Heart left ventricle (tissue), 16 donors: ENCODE data around the gene FAM222A. TPM values are rescaled to one million over a fixed set of nuclear protein-coding genes. Genes with fewer than 3 reads are reported as not detected.

Source experiments
- ATAC-seq, 4 donors: fragments of 200-7000 bp; cut with Tn5 transposase; one replicate each; pipeline ENCODE4 v1.9.1; 2020 to 2022; ENCODE audit warnings: moderate library complexity in 4 of 4, mild to moderate bottlenecking in 3 of 4, moderate number of reproducible peaks in 1 of 4
- DNase-seq, 5 donors: peaks; one replicate each; pipeline ENCODE4 v3.0.0-alpha.2; 2020
- H3K27ac ChIP-seq, 12 donors: fragments of 200-600 bp; sonication (generic) in 4 of 12; one replicate each; pipeline versions ENCODE4 v1.5.0 to v1.8.0; 2016 to 2022; ENCODE audit warnings: mild to moderate bottlenecking in 2 of 12
- H3K27me3 ChIP-seq, 9 donors: fragments of 200-600 bp; sonication (generic) in 2 of 9; one replicate each; pipeline versions ENCODE4 v1.5.1 to v1.8.0; 2016 to 2022; ENCODE audit warnings: mild to moderate bottlenecking in 3 of 9
- H3K36me3 ChIP-seq, 9 donors: fragments of 200-600 bp; sonication (generic) in 2 of 9; one replicate each; pipeline versions ENCODE4 v1.5.0 to v1.8.0; 2018 to 2022; ENCODE audit warnings: mild to moderate bottlenecking in 2 of 9
- H3K4me1 ChIP-seq, 12 donors: fragments of 200-600 bp; sonication (generic) in 4 of 12; one replicate each; pipeline versions ENCODE4 v1.5.0 to v1.8.0; 2016 to 2022; ENCODE audit warnings: mild to moderate bottlenecking in 3 of 12
- H3K4me3 ChIP-seq, 12 donors: fragments of 200-600 bp; sonication (generic) in 4 of 12; one replicate each; pipeline versions ENCODE4 v1.5.0 to v1.8.0; 2017 to 2022; ENCODE audit warnings: mild to moderate bottlenecking in 9 of 12, moderate library complexity in 4 of 12
- H3K9me3 ChIP-seq, 12 donors: fragments of 200-600 bp; sonication (generic) in 4 of 12; one replicate each; pipeline versions ENCODE4 v1.5.0 to v1.8.0; 2016 to 2022; ENCODE audit warnings: mild to moderate bottlenecking in 1 of 12
- CTCF ChIP-seq, 12 donors: fragments of 200-600 bp; sonication (generic) in 4 of 12; IDR thresholded peaks; one replicate each; pipeline versions ENCODE4 v1.5.0 to v1.8.0; 2018 to 2022; ENCODE audit warnings: antibody characterized with exemption in 12 of 12, mild to moderate bottlenecking in 5 of 12
- POLR2A ChIP-seq, 2 donors: fragments of 450-650 bp; IDR thresholded peaks; one replicate each; pipeline ENCODE4 v1.6.1; 2017; ENCODE audit warnings: antibody characterized with exemption in 2 of 2, mild to moderate bottlenecking in 2 of 2, moderate library complexity in 2 of 2
- WGBS, 4 donors: extraction: QIAGEN DNeasy Blood & Tissue Kit in 2 of 4; methylation state at CpG; one replicate each; pipeline versions ENCODE4 v1.1.5 to v1.1.7; 2013 to 2018; 5-methylcytosine and 5-hydroxymethylcytosine counted together
- intact Hi-C, 10 donors: fragments of 100-400 bp; cut with DNase I; formaldehyde crosslinking; loops; one replicate each; pipeline versions ENCODE4 v1.11.1 to v1.14.2; 2022
- polyA plus RNA-seq, 2 donors: library from polyadenylated mRNA; stranded (reverse); fragments of 200-250 nt; gene quantifications; one replicate each; pipeline ENCODE4 v1.2.3, GENCODE V29; 2013
- total RNA-seq, 9 donors: library from RNA; depleted of rRNA in 2 of 9; stranded (reverse); fragments of >200 nt in 2 of 9; fragmentation: NEBNext Ultra II Directional in 3 of 9; extraction: Animal tissue kit (Norgen Biotek cat#: 25700) in 3 of 9; gene quantifications; one replicate each; pipeline versions ENCODE4 v1.1.0 to v1.2.4, GENCODE V29; 2016 to 2023
- donor health status: ischemic (EF 13 %, LVEDD 7.1; RV severe dilation, severe dysfunction).
- donor health status: healthy with polysubstance abuse.
- donor health status: DM: no; HTN: yes; CAD: no.
- donor health status: DM: no; HTN: no; CAD: no.
- donor health status: ischemic (EF 25% LVEDD 6.9; RV normal size, moderate dysfunction).
- donor health status: ischemic (EF 25% LVEDD 5.7; RV mildly dilated, moderate dysfunction).
- donor health status: healthy.
- donor health status: DM: yes; HTN: yes; CAD: no.
- donor health status: ischemic (EF 35%, LVEDD 5.7; RV mildly dilated, moderate dysfunction).
- donor health status: nonischemic (EF 11% LVEDD 7.7; RV severe dilation, severe dysfunction).
- donor health status: DM: yes; HTN: yes; CAD: no.
- donor health status: PGD.
- donor health status: ischemic (EF 29% LVEDD 5.4; RV normal size, mild dysfunction).
- donor health status: nonischemic (EF 23%, LVEDD 6.1; RV moderate dilation, normal function).

The FAM222A gene
- total and polyA plus RNA-seq, 11 donors: 3.5 to 45.8 (median 10.2) TPM

- H3K4me1 ChIP-seq: peaks cover 0 to 16% (median 0%) of the 10 kb centered on the region in 12 donors
- H3K36me3 ChIP-seq: peaks cover 0 to 9% (median 0%) of the 10 kb centered on the region in 9 donors
- intact Hi-C loops: loop anchor here in 6 of 10 donors (2.0 to 10.0 kb wide), 6 partner anchors 55 to 347 kb away; partner anchors contain the start of gene FAM222A (in 1 of the 6)
- no peaks in the 10 kb centered on the region for H3K9me3 ChIP-seq
- DNase-seq (no peak), ATAC-seq (no peak)
- TF ChIP-seq CTCF (IDR thresholded peaks at IDR 0.05) (no peak), POLR2A (IDR thresholded peaks at IDR 0.05) (no peak)
- WGBS, 4 donors: 84 to 93% (median 86%) methylated on average over 16 to 17 of the region's 17 CpGs
- H3K27me3 ChIP-seq: peaks cover 0 to 2% (median 0%) of the 10 kb centered on the region in 9 donors
- H3K4me3 ChIP-seq: no peak overlapping the region
- no peak overlapping the region for H3K27ac ChIP-seq
Measured at GRCh38 chr12:109771746-109772621, 58.4 kb downstream of the FAM222A start.

GRCh38 chr12:109772622-109773321 is 59.1 kb downstream of the FAM222A start:
- DNase-seq: no peak
- intact Hi-C loops: loop anchor here in 6 of 10 donors (5.0 to 10.0 kb wide), 5 partner anchors 55 to 348 kb away; partner anchors contain the start of gene FAM222A (in 1 of the 6)
- no peak overlapping the region for H3K27ac ChIP-seq
- H3K36me3 ChIP-seq: peaks cover 0 to 9% (median 0%) of the 10 kb centered on the region in 9 donors
- WGBS, 4 donors: 51 to 57% (median 56%) methylated on average over 10 to 12 of the region's 12 CpGs
- H3K4me3 ChIP-seq: no peak overlapping the region
- H3K4me1 ChIP-seq: peaks cover 0 to 16% (median 0%) of the 10 kb centered on the region in 12 donors
- peaks cover 0 to 2% (median 0%) of the 10 kb centered on the region in 9 donors for H3K27me3 ChIP-seq
- no peak for ATAC-seq
- TF ChIP-seq CTCF (IDR thresholded peaks at IDR 0.05): no peak
- no peak for TF ChIP-seq POLR2A (IDR thresholded peaks at IDR 0.05)
- H3K9me3 ChIP-seq: no peaks in the 10 kb centered on the region

GRCh38 chr12:109773384-109774011 is 59.9 kb downstream of the FAM222A start:
- ATAC-seq (peak in 2 of 4 donors; percentile 50 to 70), DNase-seq (no peak)
- Histone ChIP-seq H3K4me1 (peaks cover 0 to 16% (median 0%) of the 10 kb centered on the region in 12 donors), H3K9me3 (peaks cover 0 to 3% (median 0%) of the 10 kb centered on the region in 12 donors), H3K36me3 (peaks cover 0 to 4% (median 0%) of the 10 kb centered on the region in 9 donors), H3K27me3 (peaks cover 0 to 2% (median 0%) of the 10 kb centered on the region in 9 donors), H3K4me3 (peak overlapping the region in 1 of 12 donors; percentile 25), H3K27ac (no peak overlapping the region)
- intact Hi-C loops: loop anchor here in 9 of 10 donors (2.0 to 10.0 kb wide), 10 partner anchors 56 to 349 kb away; partner anchors contain the start of gene FAM222A (in 2 of the 9)
- TF ChIP-seq POLR2A (IDR thresholded peaks at IDR 0.05) (no peak), CTCF (IDR thresholded peaks at IDR 0.05) (no peak)
- WGBS, 4 donors: 32 to 46% (median 44%) methylated on average over 21 of the region's 21 CpGs
